Medulla oblongata (tissue), 1 donor: ENCODE measurements around the gene UBA52.
A peak's percentile ranks its signal among the peaks of the same experiment; 100 is the strongest.
"Not testable (repeated sequence)": the region's sequence is repeated elsewhere in the genome, so short reads cannot be mapped to it uniquely, and the experiment has no call there.

Experiments used
- DNase-seq: peaks from one replicate; pipeline ENCODE4 v3.0.0-alpha.2; 2015; ENCODE audit errors: extremely low spot score

The UBA52 gene

GRCh38 chr19:18592732-18593131 is 21.1 kb downstream of the UBA52 start:
- DNase-seq, result not testable (repeated sequence)

- no peak for DNase-seq
Observed at GRCh38 chr19:18593367-18594095, 21.9 kb downstream of the UBA52 start.

DNA sequence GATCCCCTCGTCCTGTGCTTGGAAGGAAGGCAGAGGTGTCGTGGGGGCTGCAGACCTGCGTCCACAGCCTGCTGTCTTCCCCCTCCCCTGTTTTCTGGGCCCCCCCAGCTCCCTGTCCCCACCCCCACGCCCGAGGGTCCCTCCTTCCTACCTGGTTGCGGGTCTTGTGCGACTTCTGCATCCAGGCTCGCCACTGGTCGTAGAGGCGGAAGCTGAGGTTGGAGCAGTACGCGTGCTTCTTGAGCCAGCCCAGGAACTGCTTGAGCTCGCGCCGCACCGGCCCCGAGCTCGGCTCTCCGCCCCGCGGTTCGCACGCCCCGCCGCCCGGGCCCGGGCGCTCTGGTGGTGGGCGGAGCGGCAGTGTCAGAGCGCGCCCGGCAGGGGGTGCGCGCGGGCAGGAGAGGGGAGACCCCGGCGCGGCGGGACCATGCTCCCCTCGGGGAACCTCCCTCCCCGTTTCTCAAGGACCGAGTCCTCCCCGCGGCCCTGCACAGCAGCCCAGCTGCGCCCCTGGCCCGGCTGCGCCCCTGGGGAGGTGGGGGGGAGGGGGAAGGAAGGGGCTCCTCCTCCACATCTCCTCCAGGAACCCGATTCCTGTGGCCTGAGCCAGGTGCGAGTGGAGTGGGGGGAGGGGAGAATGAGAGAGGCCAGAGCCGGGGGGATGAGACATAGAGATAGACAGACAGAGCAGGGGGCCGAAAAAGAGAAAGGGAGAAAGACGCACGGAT is 22.6 kb downstream of the UBA52 start:
- DNase-seq, result peak; percentile 68

- DNase-seq, result no peak
Observed at GRCh38 chr19:18594824-18595373, 23.2 kb downstream of the UBA52 start.

- no peak for DNase-seq
Observed at GRCh38 chr19:18595475-18595874, 23.8 kb downstream of the UBA52 start.

- no peak for DNase-seq
Observed at GRCh38 chr19:18596752-18597157, 25.1 kb downstream of the UBA52 start.

GRCh38 chr19:18597809-18598660 is 26.4 kb downstream of the UBA52 start:
- DNase-seq, result no peak

DNA sequence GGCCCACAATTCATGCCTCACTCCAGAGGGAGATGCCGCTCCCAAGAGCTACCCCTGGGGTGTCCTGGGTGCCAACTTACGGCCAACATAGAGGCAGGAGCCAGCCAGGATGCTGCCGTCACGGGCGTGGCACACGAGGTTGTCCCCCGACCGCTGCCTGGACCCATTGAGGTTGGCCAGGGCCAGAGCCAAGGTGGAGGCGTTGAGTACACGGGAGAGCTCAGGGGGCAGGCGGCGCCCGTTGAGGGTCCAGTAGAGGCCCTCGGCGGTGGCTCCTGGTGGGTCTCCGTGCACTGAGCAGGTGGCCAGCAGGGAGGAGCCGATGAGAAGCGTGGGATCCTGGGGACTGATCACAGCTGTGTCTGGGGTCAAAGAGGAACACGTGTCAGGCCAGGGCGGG is 27.8 kb downstream of the UBA52 start:
- DNase-seq, result no peak

DNA sequence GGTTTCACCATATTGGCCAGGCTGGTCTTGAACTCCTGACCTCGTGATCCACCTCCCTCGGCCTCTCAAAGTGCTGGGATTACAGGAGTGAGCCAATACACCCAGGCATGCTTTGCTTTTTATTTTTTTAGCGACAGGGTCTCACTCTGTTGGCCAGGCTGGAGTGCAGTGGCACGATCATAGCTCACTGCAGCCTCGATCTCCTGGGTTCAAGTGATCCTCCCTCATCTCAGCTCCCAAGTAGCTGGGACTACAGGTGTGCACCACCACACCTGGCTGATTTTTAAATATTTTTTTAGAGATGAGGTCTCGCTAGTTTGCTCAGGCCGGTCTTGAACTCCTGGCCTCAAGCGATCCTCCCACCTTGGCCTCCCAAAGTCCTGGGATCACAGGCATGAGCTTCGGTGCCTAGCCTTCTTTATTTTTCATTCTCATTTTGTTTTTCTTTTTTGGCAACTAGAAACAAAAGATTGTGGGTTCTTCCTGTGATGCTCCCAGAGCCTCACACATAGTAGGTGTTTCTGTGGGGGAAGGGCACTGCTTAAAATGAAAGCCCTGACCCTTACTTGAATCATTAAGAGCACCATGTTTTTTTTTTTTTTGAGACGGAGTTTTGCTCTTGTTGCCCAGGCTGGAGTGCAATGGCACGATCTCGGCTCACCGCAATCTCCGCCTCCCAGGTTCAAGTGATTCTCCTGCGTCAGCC is 29.2 kb downstream of the UBA52 start:
- not testable (repeated sequence) for DNase-seq

DNA sequence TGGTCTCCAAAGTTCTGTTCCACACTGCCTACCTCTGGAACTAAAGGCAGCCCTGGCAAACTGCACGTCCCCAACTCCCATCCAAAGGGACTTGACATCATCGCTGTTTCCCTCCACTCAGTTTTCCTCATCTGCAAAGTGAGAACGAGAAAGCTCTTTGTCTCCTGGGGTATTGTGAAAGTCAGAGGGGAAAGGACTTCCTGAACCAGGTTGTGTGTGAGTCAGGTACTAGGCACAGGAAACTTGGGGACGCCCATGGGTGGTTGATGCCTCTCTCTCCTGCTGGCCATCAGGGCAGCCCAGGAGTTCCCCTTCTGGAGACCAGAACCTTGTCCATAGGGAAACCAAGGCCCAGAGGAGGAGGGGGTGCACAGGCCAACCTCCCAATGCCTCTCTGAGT is 30.2 kb downstream of the UBA52 start:
- no peak for DNase-seq

- DNase-seq, result no peak
Observed at GRCh38 chr19:18603255-18603957, 31.7 kb downstream of the UBA52 start.

DNA sequence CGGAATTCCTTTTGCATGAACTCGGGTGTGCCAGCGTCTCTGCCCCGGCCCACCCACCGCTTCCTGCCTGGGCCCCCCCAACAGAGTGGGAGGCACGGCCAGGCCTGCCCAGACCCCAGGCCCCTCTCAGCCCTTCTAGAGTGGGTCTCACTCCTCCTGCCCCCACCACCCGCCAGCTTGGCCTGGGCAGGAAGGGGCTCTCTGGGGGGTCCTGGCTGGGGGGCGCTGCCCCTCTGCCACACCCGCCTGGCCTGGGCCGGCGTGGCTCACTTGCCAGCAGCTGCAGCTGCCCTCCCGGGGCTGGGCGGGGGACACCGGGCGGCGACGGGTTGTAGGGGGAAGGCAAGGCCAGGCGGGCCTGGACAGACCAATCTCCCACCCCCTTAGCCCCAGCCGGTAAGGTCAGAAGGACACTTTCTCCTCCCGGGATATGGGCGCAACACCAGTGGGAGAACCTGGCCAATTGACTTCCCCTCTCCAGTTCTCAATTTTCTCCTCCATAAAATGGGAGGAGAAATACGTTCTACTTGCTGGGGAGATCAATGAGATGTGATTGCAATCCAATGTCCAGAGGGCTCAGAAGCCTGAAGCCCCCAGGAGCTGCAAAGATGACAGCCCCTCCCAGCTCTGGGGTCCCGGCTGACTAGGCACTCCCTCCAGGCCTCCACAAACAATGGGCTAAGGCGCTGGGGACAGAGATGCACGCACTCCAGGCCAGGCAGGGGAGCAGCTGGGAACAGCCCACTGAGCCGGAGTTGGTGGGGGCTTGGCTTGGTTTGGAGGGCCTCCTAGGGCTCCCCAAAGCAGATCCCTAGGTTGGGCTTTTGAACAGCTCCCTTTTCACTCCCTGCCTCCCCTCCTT is 32.5 kb downstream of the UBA52 start:
- no peak for DNase-seq

GRCh38 chr19:18604820-18605159 is 33.1 kb downstream of the UBA52 start:
- no peak for DNase-seq

DNA sequence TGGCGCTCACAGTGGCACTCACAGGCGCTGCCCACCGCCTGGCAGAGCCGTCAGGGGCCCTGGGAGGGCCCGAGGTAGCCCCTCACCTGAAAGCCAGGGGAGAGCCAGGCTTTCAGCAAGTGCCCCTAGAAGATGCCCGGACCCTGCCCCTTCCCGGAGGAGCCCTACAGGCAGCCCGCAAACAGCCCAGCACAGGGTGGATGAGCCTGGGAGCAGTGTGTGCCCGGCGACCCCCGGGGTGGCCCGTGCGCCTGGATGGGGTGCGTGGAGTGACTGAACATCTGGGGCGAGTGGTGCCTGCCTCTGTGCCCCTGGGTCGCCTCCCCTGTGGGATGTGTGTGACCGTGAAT is 33.5 kb downstream of the UBA52 start:
- DNase-seq, result no peak

GRCh38 chr19:18605546-18606280 is 34.1 kb downstream of the UBA52 start:
- DNase-seq, result no peak

DNA sequence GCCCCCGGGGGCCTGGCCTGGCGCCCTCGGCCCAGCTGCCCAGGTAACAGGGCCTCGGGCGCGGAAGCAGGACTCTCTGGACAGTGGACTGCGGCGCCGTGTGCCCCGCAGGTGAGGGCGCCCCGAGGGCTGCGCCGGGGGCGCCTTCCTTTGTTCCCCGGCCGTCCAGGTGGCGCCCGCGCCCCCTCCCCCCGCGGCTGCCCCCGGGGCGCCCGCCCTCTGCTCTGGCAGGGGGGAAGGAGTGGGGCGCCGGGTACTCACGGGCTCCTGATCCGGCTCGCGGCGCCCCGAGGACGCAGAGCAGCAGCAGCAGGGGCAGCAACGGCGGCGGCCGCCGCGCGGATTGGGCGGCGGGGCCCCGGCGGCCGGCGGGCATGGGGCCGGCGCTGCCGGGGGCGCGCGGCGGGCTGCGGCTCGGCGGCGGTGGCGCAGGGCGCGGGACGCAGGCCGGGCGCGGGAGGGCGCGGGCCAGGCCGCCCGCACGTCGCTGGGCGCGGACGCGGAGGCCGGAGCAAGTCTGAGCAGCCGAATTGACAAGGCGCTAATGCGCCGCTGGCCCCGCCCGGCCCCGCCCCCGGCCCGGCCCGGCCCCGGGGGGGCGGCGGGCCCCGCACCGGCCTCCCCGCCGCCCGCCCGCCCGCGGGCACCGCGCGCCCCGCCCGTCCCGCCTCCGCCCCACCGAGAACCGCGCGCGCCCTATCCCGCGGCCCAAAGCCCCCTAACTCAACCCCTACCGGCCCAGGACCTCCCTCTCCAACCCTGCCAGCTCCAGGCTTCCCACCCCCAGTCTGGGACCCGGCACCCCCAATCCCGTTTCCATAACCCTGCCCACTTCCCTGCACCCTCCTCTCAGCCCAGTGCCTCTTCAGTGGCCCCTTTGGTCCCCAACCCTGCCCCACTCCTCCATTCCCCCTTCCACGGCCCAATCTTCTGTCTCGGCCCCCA is 34.9 kb downstream of the UBA52 start, which contains the start of gene CRLF1:
Gene CRLF1, minus strand, starts transcription at position 519 of the 945 bp plus-strand sequence. Its CDS starts 143 bp downstream, at position 376.
- DNase-seq, result no peak

DNA sequence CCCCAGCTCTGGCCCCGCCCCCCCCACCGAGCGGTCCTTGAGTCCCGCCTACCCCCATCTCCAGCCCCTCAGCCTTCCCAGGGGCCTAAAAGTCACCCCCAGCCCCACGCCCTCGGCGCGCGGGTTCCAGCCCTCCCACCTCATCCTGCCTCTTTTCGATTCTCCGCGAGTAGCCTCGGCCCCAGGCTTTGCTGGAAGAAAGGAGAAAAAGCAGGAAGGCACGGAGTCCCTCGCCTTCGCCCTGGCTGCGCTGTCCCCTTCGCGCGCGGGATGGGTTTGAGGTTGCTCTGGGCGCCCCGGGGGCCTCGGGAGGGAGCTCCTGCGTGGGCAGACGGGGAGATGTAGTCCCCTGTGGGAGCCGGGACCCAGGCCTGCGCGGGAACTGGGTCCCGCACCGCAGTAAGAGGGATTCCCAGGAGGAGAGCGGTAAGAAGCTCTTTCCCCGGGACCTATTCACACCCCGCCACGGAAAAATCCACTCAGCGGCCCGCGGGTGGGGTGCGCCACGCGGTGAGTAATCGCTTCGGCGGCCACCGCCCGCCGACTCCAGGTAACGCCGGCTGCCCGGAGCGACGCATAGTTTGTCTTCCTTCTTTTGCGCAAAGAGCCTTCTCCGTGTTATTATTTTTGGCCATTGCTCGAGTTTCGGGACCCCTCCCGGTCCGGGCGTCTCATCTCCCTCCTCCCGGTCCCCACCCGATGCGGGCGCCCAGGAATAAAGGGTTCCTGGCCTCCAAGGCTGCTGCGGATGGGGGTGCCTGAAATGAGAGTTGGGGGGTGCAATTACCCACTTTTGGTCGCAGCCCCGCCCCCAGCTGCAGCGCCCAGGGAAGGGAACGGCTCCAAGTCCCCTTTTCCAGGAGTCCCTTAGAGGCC is 35.8 kb downstream of the UBA52 start:
- DNase-seq, result no peak
